Mucosa of rectum (tissue), 2 donors: ENCODE results near the gene PPARG.
A peak's percentile ranks its signal among the peaks of the same experiment; 100 is the strongest.

Experiments used
- H3K27ac ChIP-seq, 2 donors: one replicate each; pipeline ENCODE4 v1.7.0; 2013; ENCODE audit warnings: inconsistent platforms in 2 of 2, low read depth in 2 of 2, low read length in 2 of 2
- H3K27me3 ChIP-seq, 2 donors: one replicate each; pipeline ENCODE4 v1.7.0; 2013; ENCODE audit warnings: low read length in 2 of 2; ENCODE audit not compliant: control insufficient read depth in 2 of 2, insufficient read depth in 2 of 2
- H3K36me3 ChIP-seq, 2 donors: one replicate each; pipeline ENCODE4 v1.7.0; 2013; ENCODE audit warnings: low read length in 2 of 2; ENCODE audit not compliant: control insufficient read depth in 2 of 2, insufficient read depth in 2 of 2
- H3K4me1 ChIP-seq, 2 donors: one replicate each; pipeline ENCODE4 v1.7.0; 2013; ENCODE audit warnings: low read length in 2 of 2, mild to moderate bottlenecking in 1 of 2; ENCODE audit not compliant: control insufficient read depth in 2 of 2, insufficient read depth in 2 of 2
- H3K4me3 ChIP-seq, 2 donors: one replicate each; pipeline ENCODE4 v1.7.0; 2013; ENCODE audit warnings: low read length in 2 of 2
- H3K9ac ChIP-seq, 2 donors: one replicate each; pipeline ENCODE4 v1.7.0; 2013; ENCODE audit warnings: low read length in 2 of 2, low read depth in 1 of 2, mild to moderate bottlenecking in 1 of 2
- H3K9me3 ChIP-seq, 2 donors: one replicate each; pipeline ENCODE4 v1.7.0; 2013; ENCODE audit warnings: low read length in 2 of 2; ENCODE audit not compliant: control insufficient read depth in 2 of 2
- donor health status: healthy.
- donor health status: Normal muscosa, but diverticular disease.

Gene PPARG

GRCh38 chr3:12292770-12293169 is 3.9 kb downstream of the PPARG start:
- H3K27ac ChIP-seq: peak overlapping the region; percentile 28 to 32
- no peaks in the 10 kb centered on the region for H3K9me3 ChIP-seq
- H3K4me1 ChIP-seq: peaks cover 3 to 15% of the 10 kb centered on the region in 2 donors
- peak overlapping the region in 1 of 2 donors; percentile 99 for H3K9ac ChIP-seq
- H3K36me3 ChIP-seq: no peaks in the 10 kb centered on the region
- peak overlapping the region; percentile 62 to 86 for H3K4me3 ChIP-seq
- peaks cover 0 to 3% of the 10 kb centered on the region in 2 donors for H3K27me3 ChIP-seq

- H3K4me3 ChIP-seq: no peak overlapping the region
- no peaks in the 10 kb centered on the region for H3K27me3 ChIP-seq
- no peaks in the 10 kb centered on the region for H3K36me3 ChIP-seq
- no peak overlapping the region for H3K27ac ChIP-seq
- H3K9ac ChIP-seq: no peak overlapping the region
- H3K9me3 ChIP-seq: no peaks in the 10 kb centered on the region
- H3K4me1 ChIP-seq: peaks cover 3 to 16% of the 10 kb centered on the region in 2 donors
These were observed 6.2 kb downstream of the PPARG start for GRCh38 chr3:12294885-12295580.

GRCh38 chr3:12296511-12296910 is 7.6 kb downstream of the PPARG start:
- Histone ChIP-seq H3K9ac (no peak overlapping the region), H3K27me3 (no peaks in the 10 kb centered on the region)

GRCh38 chr3:12299026-12299425 is 10.2 kb downstream of the PPARG start:
- H3K9me3 ChIP-seq: no peaks in the 10 kb centered on the region
- H3K27ac ChIP-seq: peak overlapping the region in 1 of 2 donors; percentile 29
- no peaks in the 10 kb centered on the region for H3K27me3 ChIP-seq
- no peak overlapping the region for H3K9ac ChIP-seq
- H3K4me3 ChIP-seq: no peak overlapping the region
- peaks cover 7 to 12% of the 10 kb centered on the region in 2 donors for H3K36me3 ChIP-seq
- peaks cover 3 to 12% of the 10 kb centered on the region in 2 donors for H3K4me1 ChIP-seq

More at GRCh38 chr3:12296511-12296910, 7.6 kb downstream of the PPARG start:
- H3K27ac ChIP-seq: no peak overlapping the region
- H3K4me3 ChIP-seq: no peak overlapping the region
- H3K36me3 ChIP-seq: peaks cover under 1 to 1% of the 10 kb centered on the region in 2 donors
- peaks cover 3 to 27% of the 10 kb centered on the region in 2 donors for H3K4me1 ChIP-seq
- no peaks in the 10 kb centered on the region for H3K9me3 ChIP-seq

- no peaks in the 10 kb centered on the region for H3K27me3 ChIP-seq
- peaks cover 7 to 13% of the 10 kb centered on the region in 2 donors for H3K36me3 ChIP-seq
- no peak overlapping the region for H3K4me3 ChIP-seq
- no peak overlapping the region for H3K9ac ChIP-seq
- peaks cover 0 to 12% of the 10 kb centered on the region in 2 donors for H3K4me1 ChIP-seq
- H3K9me3 ChIP-seq: no peaks in the 10 kb centered on the region
- no peak overlapping the region for H3K27ac ChIP-seq
These were observed 11.3 kb downstream of the PPARG start for GRCh38 chr3:12300137-12300536.

- no peak overlapping the region for H3K9ac ChIP-seq
- H3K27ac ChIP-seq: no peak overlapping the region
- peaks cover 8 to 18% of the 10 kb centered on the region in 2 donors for H3K36me3 ChIP-seq
- no peaks in the 10 kb centered on the region for H3K27me3 ChIP-seq
- no peaks in the 10 kb centered on the region for H3K9me3 ChIP-seq
- no peak overlapping the region for H3K4me3 ChIP-seq
- peaks cover 0 to 12% of the 10 kb centered on the region in 2 donors for H3K4me1 ChIP-seq
These were observed 12.2 kb downstream of the PPARG start for GRCh38 chr3:12301031-12301430.

GRCh38 chr3:12301513-12301912 is 12.6 kb downstream of the PPARG start:
- H3K36me3 ChIP-seq: peaks cover 8 to 19% of the 10 kb centered on the region in 2 donors
- H3K9me3 ChIP-seq: no peaks in the 10 kb centered on the region
- H3K9ac ChIP-seq: no peak overlapping the region
- H3K27ac ChIP-seq: no peak overlapping the region
- H3K4me1 ChIP-seq: peaks cover 0 to 12% of the 10 kb centered on the region in 2 donors
- H3K27me3 ChIP-seq: no peaks in the 10 kb centered on the region
- no peak overlapping the region for H3K4me3 ChIP-seq

- Histone ChIP-seq H3K9me3 (no peaks in the 10 kb centered on the region), H3K4me3 (no peak overlapping the region), H3K27me3 (no peaks in the 10 kb centered on the region), H3K27ac (no peak overlapping the region), H3K4me1 (peaks cover 0 to 12% of the 10 kb centered on the region in 2 donors), H3K36me3 (peaks cover 8 to 19% of the 10 kb centered on the region in 2 donors), H3K9ac (no peak overlapping the region)
These were observed 13.7 kb downstream of the PPARG start for GRCh38 chr3:12302564-12302963.

- peaks cover 0 to 12% of the 10 kb centered on the region in 2 donors for H3K4me1 ChIP-seq
These were observed 14.7 kb downstream of the PPARG start for GRCh38 chr3:12303534-12303933.

GRCh38 chr3:12303993-12304392 is 15.1 kb downstream of the PPARG start:
- Histone ChIP-seq H3K4me1 (peaks cover 0 to 12% of the 10 kb centered on the region in 2 donors), H3K9me3 (no peaks in the 10 kb centered on the region), H3K36me3 (peaks cover 8 to 19% of the 10 kb centered on the region in 2 donors), H3K27me3 (no peaks in the 10 kb centered on the region), H3K4me3 (no peak overlapping the region), H3K9ac (no peak overlapping the region), H3K27ac (no peak overlapping the region)

More at GRCh38 chr3:12303534-12303933, 14.7 kb downstream of the PPARG start:
- no peak overlapping the region for H3K9ac ChIP-seq
- H3K9me3 ChIP-seq: no peaks in the 10 kb centered on the region
- H3K4me3 ChIP-seq: no peak overlapping the region
- no peaks in the 10 kb centered on the region for H3K27me3 ChIP-seq
- peaks cover 8 to 19% of the 10 kb centered on the region in 2 donors for H3K36me3 ChIP-seq
- H3K27ac ChIP-seq: no peak overlapping the region
